H9 (cell line): Measurements from ENCODE around the gene RFC4. TPM values are rescaled to one million over a fixed set of nuclear protein-coding genes. Genes with fewer than 3 reads are reported as not detected.

Experiments used
- DNase-seq: peaks from one replicate; pipeline ENCODE4 v3.0.0-alpha.2; 2017
- H2AFZ ChIP-seq: one replicate; pipeline ENCODE4 v1.6.1; 2013; ENCODE audit warnings: mild to moderate bottlenecking, low read length, control low read depth, moderate library complexity
- H2AK5ac ChIP-seq: 2 replicates; pipeline ENCODE4 v1.6.1; 2013; ENCODE audit warnings: low read length, control low read depth, mixed read lengths; ENCODE audit not compliant: insufficient read length
- H2BK120ac ChIP-seq: one replicate; pipeline ENCODE4 v1.6.1; 2013; ENCODE audit warnings: low read depth, mild to moderate bottlenecking, low read length, control low read depth, inconsistent platforms; ENCODE audit not compliant: poor library complexity, severe bottlenecking
- H2BK12ac ChIP-seq: 2 replicates; pipeline ENCODE4 v1.6.1; 2013; ENCODE audit warnings: low read length, control low read depth, mixed read lengths, low read depth; ENCODE audit not compliant: insufficient read length
- H2BK15ac ChIP-seq: 2 replicates; pipeline ENCODE4 v1.6.1; 2013; ENCODE audit warnings: low read depth, low read length, control low read depth
- H2BK20ac ChIP-seq: one replicate; pipeline ENCODE4 v1.6.1; 2013; ENCODE audit warnings: low read depth, mild to moderate bottlenecking, low read length, control low read depth, inconsistent platforms; ENCODE audit not compliant: poor library complexity, severe bottlenecking
- H2BK5ac ChIP-seq: 2 replicates; pipeline ENCODE4 v1.6.1; 2013; ENCODE audit warnings: low read length, control low read depth, mixed read lengths; ENCODE audit not compliant: insufficient read length
- H3K14ac ChIP-seq: 2 replicates; pipeline ENCODE4 v1.6.1; 2013; ENCODE audit warnings: low read length, control low read depth; ENCODE audit not compliant: insufficient read depth
- H3K18ac ChIP-seq: 2 replicates; pipeline ENCODE4 v1.6.1; 2013; ENCODE audit warnings: low read depth, mild to moderate bottlenecking, mixed read lengths, low read length, control low read depth; ENCODE audit not compliant: insufficient read length
- H3K23ac ChIP-seq: 2 replicates; pipeline ENCODE4 v1.6.1; 2013; ENCODE audit warnings: low read length, control low read depth, mixed read lengths, low read depth; ENCODE audit not compliant: insufficient read length
- H3K23me2 ChIP-seq: 2 replicates; pipeline ENCODE4 v1.6.1; 2013; ENCODE audit warnings: low read depth, mild to moderate bottlenecking, mixed read lengths, low read length, control low read depth; ENCODE audit not compliant: insufficient read length, poor library complexity, severe bottlenecking
- H3K27ac ChIP-seq: 2 replicates; pipeline ENCODE4 v1.5.1; 2013; ENCODE audit warnings: low read length, control low read depth, mixed read lengths, low read depth; ENCODE audit not compliant: insufficient read length
- H3K27me3 ChIP-seq: 2 replicates; pipeline ENCODE4 v1.6.1; 2013; ENCODE audit warnings: low read length, control low read depth, inconsistent platforms; ENCODE audit not compliant: insufficient read depth
- H3K4ac ChIP-seq: 2 replicates; pipeline ENCODE4 v1.6.1; 2013; ENCODE audit warnings: low read depth, mild to moderate bottlenecking, control low read depth, inconsistent platforms, low read length, moderate library complexity
- H3K4me1 ChIP-seq: 2 replicates; pipeline ENCODE4 v1.6.1; 2013; ENCODE audit warnings: low read length, control low read depth, inconsistent platforms; ENCODE audit not compliant: insufficient read depth
- H3K4me2 ChIP-seq: 2 replicates; pipeline ENCODE4 v1.6.1; 2013; ENCODE audit warnings: low read length, control low read depth, mixed read lengths; ENCODE audit not compliant: insufficient read length, insufficient read depth
- H3K56ac ChIP-seq: 2 replicates; pipeline ENCODE4 v1.6.1; 2013; ENCODE audit warnings: low read depth, mild to moderate bottlenecking, mixed read lengths, low read length, control low read depth; ENCODE audit not compliant: insufficient read length
- H3K79me1 ChIP-seq: 2 replicates; pipeline ENCODE4 v1.6.1; 2013; ENCODE audit warnings: low read depth, mild to moderate bottlenecking, moderate library complexity, low read length, control low read depth, inconsistent platforms; ENCODE audit not compliant: insufficient read depth, poor library complexity, severe bottlenecking
- H3K79me2 ChIP-seq: 2 replicates; pipeline ENCODE4 v1.6.1; 2013; ENCODE audit warnings: low read length, control low read depth, inconsistent platforms; ENCODE audit not compliant: insufficient read depth
- H3K9ac ChIP-seq: 2 replicates; pipeline ENCODE4 v1.6.1; 2013; ENCODE audit warnings: low read length, control low read depth, mixed read lengths; ENCODE audit not compliant: insufficient read length; ENCODE audit errors: extremely low read depth
- H3K9me3 ChIP-seq: one replicate; pipeline ENCODE4 v1.6.1; 2013; ENCODE audit warnings: low read depth, low read length, inconsistent platforms; ENCODE audit not compliant: control insufficient read depth
- H3T11ph ChIP-seq: one replicate; pipeline ENCODE4 v1.6.1; 2013; ENCODE audit warnings: mild to moderate bottlenecking, low read length, control low read depth, inconsistent platforms
- H4K20me1 ChIP-seq: one replicate; pipeline ENCODE4 v1.6.1; 2013; ENCODE audit not compliant: control insufficient read depth, insufficient read length, insufficient read depth
- H4K5ac ChIP-seq: 2 replicates; pipeline ENCODE4 v1.6.1; 2013; ENCODE audit warnings: low read depth, mild to moderate bottlenecking, mixed read lengths, low read length, control low read depth; ENCODE audit not compliant: insufficient read length
- H4K8ac ChIP-seq: replicated peaks from 2 replicates; pipeline ENCODE4 v1.6.1; 2013; ENCODE audit warnings: low read length, control low read depth, mixed read lengths, low read depth; ENCODE audit not compliant: insufficient read length
- H4K91ac ChIP-seq: 2 replicates; pipeline ENCODE4 v1.6.1; 2013; ENCODE audit warnings: low read depth, mild to moderate bottlenecking, moderate library complexity, mixed read lengths, low read length, control low read depth; ENCODE audit not compliant: insufficient read length
- H3K27ac Mint-ChIP-seq, 3 experiments: 2 replicates in 2 of 3; 3 replicates in 1 of 3; pipeline ENCODE4 v1.8.0; 2020 to 2021; ENCODE audit warnings: mixed read lengths in 3 of 3, mild to moderate bottlenecking in 1 of 3, moderate library complexity in 1 of 3
- H3K27me3 Mint-ChIP-seq: 2 replicates; pipeline ENCODE4 v1.8.0; 2021; ENCODE audit warnings: low read depth, mild to moderate bottlenecking, moderate library complexity, mixed read lengths
- H3K36me3 Mint-ChIP-seq, 3 experiments: 2 replicates in 2 of 3; 3 replicates in 1 of 3; pipeline ENCODE4 v1.8.0; 2020 to 2021; ENCODE audit warnings: low read depth in 3 of 3, mixed read lengths in 3 of 3; ENCODE audit not compliant: insufficient read depth in 1 of 3
- H3K4me1 Mint-ChIP-seq, 2 experiments: 2 replicates each; pipeline ENCODE4 v1.8.0; 2020; ENCODE audit warnings: mixed read lengths in 2 of 2
- H3K4me3 Mint-ChIP-seq, 2 experiments: 2 replicates in 1 of 2; 3 replicates in 1 of 2; pipeline ENCODE4 v1.8.0; 2020 to 2021; ENCODE audit warnings: mild to moderate bottlenecking in 2 of 2, mixed read lengths in 2 of 2, moderate library complexity in 1 of 2
- H3K9me3 Mint-ChIP-seq, 2 experiments: 2 replicates in 1 of 2; 3 replicates in 1 of 2; pipeline ENCODE4 v1.8.0; 2020; ENCODE audit warnings: mild to moderate bottlenecking in 2 of 2, mixed read lengths in 2 of 2, moderate library complexity in 1 of 2
- WGBS: extraction: QIAGEN DNeasy Blood & Tissue Kit; methylation state at CpG from one replicate; pipeline ENCODE4 v1.1.7; 2013; ENCODE audit warnings: missing lambda C conversion rate, low lambda C conversion rate, mixed read lengths; ENCODE audit not compliant: insufficient read length; ENCODE audit errors: extremely low coverage; 5-methylcytosine and 5-hydroxymethylcytosine counted together
- total RNA-seq: library from RNA; stranded (reverse); gene quantifications from 2 replicates; pipeline ENCODE4 v1.2.1, GENCODE V29; 2021
- TF ChIP-seq, protein P1 (sequence below): fragments of 200-600 bp; sonication (generic); conservative IDR thresholded peaks from 3 replicates; pipeline ENCODE4 v1.8.0; 2021; ENCODE audit warnings: antibody characterized with exemption, mild to moderate bottlenecking

RFC4 gene
- total RNA-seq, 1 experiment from 2014 or later: 108 TPM

DNA sequence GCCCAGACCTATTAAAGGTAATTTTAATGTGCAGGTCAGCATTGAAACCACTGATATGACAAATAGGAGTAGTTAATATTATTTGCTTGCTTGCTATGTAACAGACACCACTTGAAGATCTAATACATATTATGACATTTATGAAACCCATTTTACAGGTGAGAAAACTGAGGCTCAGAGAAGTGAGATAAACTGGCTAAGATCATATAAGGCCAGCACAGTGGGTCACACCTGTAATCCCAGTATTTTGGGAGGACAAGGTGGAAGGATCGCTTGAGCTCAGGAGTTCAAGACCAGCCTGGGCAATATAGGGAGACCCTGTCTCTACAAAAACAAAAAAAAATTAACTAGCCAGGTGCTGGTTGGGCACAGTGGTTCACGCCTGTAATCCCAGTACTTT is 56.0 kb downstream of the RFC4 start:
- peaks cover 2% of the 10 kb centered on the region; the same call in 1 of the 2 replicates for H3K79me2 ChIP-seq
- no peaks in the 10 kb centered on the region for H3K9me3 ChIP-seq
- Mint-ChIP-seq H3K9me3 (no peaks in the 10 kb centered on the region), H3K4me3 (no peak overlapping the region), H3K36me3 (no peaks in the 10 kb centered on the region; a peak in 1 of 7 replicates), H3K27ac (no peak overlapping the region), H3K27me3 (peaks cover 2% of the 10 kb centered on the region), H3K4me1 (peaks cover 12 to 15% of the 10 kb centered on the region in 2 experiments)
- no peak overlapping the region for H3K27ac ChIP-seq
- WGBS: no CpG with 5 or more reads among the region's 2 CpGs
- H2AFZ ChIP-seq: no peak overlapping the region
- no peak overlapping the region for H3K4ac ChIP-seq
- H2AK5ac ChIP-seq: no peak overlapping the region
- H2BK12ac ChIP-seq: no peak overlapping the region
- H3K23me2 ChIP-seq: no peaks in the 10 kb centered on the region
- no peak overlapping the region for H3K4me2 ChIP-seq
- no peak overlapping the region for H2BK15ac ChIP-seq
- no peak overlapping the region for H2BK5ac ChIP-seq
- no peak overlapping the region for H3K18ac ChIP-seq
- DNase-seq: no peak
- no peak overlapping the region for H4K91ac ChIP-seq
- no peak overlapping the region for H2BK120ac ChIP-seq
- H3K14ac ChIP-seq: no peak overlapping the region
- no peak overlapping the region for H3K56ac ChIP-seq
- no peaks in the 10 kb centered on the region for H4K20me1 ChIP-seq
- no peaks in the 10 kb centered on the region for H3K79me1 ChIP-seq
- no peak overlapping the region for H4K8ac ChIP-seq
- H4K5ac ChIP-seq: no peak overlapping the region
- H3K9ac ChIP-seq: no peak overlapping the region
- H3K23ac ChIP-seq: no peak overlapping the region
- H3T11ph ChIP-seq: no peak overlapping the region
- H2BK20ac ChIP-seq: no peak overlapping the region
- TF ChIP-seq, protein P1, sequence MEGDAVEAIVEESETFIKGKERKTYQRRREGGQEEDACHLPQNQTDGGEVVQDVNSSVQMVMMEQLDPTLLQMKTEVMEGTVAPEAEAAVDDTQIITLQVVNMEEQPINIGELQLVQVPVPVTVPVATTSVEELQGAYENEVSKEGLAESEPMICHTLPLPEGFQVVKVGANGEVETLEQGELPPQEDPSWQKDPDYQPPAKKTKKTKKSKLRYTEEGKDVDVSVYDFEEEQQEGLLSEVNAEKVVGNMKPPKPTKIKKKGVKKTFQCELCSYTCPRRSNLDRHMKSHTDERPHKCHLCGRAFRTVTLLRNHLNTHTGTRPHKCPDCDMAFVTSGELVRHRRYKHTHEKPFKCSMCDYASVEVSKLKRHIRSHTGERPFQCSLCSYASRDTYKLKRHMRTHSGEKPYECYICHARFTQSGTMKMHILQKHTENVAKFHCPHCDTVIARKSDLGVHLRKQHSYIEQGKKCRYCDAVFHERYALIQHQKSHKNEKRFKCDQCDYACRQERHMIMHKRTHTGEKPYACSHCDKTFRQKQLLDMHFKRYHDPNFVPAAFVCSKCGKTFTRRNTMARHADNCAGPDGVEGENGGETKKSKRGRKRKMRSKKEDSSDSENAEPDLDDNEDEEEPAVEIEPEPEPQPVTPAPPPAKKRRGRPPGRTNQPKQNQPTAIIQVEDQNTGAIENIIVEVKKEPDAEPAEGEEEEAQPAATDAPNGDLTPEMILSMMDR: no peak
- no peaks in the 10 kb centered on the region for H3K27me3 ChIP-seq
- peaks cover 4% of the 10 kb centered on the region; the same call in 1 of the 2 replicates for H3K4me1 ChIP-seq
